UCSD-AML1 (cell line): ENCODE results near the gene SARS2.

Experiments used
- DNase-seq: peaks from one replicate; lab custom pipeline; 2025; ENCODE audit not compliant: unreplicated experiment; lab: John Stamatoyannopoulos, UW

SARS2 gene

DNA sequence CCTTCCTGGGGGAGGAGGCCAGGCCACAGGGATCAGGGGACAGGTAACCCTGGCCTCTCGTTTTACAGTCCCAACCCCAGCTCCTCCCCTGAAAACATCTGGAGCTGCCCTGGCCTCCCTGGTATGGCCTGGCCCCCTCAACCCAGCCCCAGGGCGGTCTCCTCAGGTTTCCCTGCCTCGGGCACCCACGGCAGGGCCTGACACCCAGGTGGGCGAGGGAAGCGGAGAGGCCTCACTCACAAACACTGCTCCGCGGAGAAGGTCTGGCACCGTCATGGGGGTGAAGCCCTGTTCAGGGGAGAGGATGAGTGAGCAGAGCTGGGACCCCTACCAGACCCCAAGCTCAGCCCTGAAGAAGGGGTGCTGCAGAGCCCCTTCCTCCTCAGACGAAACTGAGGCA is 12.0 kb downstream of the SARS2 start:
- no peak for DNase-seq

DNA sequence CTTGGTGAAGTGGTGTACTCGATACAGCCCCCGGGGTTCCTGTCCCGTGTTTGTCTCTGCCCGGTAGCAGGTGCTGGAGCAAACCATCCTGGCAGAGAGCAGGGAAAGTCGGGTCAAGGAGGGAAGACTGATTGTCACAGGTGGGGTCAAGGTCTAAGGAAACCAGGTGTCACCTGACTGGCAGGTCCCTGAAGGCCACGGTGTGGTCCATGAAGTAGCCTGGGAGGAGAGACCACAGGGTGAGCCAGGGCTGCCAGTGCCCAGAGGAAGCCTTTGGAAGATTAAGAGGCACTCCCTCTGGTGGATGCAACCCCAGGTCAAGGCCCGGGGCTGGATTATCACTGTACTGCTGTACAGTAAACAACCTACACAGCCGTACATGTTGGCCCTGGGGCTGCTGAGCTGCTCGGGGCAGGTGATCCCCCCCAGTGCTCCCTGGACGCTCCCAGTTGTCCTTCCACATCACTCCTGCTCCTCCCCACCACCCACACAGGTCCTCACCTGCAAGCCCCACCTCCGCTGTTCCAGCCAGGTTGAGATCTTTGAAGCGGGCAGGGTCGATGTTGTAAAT is 12.6 kb downstream of the SARS2 start:
- DNase-seq, result peak; percentile 21

GRCh38 chr19:38917516-38917915 is 13.0 kb downstream of the SARS2 start:
- no peak for DNase-seq

GRCh38 chr19:38915329-38916321 is 14.9 kb downstream of the SARS2 start:
- DNase-seq, result no peak

DNA sequence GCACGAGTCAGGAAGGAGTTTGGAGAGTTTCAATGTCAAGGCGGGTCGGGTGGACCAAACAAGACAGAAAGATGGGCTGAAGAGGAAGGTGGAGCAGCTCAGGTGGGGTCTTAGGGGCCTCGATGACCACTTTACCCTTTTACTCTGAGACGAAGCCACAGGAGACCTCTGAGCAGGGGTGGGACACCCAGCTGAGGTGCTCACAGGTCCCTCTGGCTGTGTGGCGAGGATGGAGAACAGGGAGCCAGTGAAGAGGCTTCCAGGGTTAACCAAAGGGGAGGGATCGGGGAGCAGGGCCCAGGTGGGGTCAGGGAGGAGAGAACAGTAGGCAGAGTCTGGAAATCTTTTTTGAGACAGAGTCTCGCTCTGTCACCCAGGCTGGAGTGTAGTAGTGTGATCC is 16.6 kb downstream of the SARS2 start:
- DNase-seq, result no peak

- DNase-seq, result no peak
Observed at GRCh38 chr19:38912600-38913514, 17.7 kb downstream of the SARS2 start.

- DNase-seq, result no peak
Observed at GRCh38 chr19:38911388-38912001, 19.1 kb downstream of the SARS2 start.

DNA sequence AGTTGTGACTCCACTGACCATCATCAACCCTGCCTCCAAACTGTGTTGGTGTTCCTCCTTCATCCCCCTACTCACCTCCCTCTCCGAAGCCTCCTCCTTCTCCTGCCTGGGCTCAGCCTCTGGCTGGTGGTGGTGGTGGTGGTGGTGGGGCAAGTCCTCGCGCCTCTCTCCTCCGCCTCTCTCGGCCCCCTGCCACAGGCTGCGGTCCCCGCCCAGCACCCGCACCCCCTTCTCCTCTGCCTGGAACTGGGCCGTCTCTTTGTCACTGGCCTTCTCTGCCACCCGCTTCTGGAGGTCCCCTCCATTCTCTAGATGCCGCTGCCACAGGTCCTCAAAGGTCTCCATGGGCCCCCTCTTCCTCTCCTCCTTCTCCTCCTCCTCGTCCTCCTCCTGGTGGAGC is 20.1 kb downstream of the SARS2 start:
- no peak for DNase-seq

- no peak for DNase-seq
Observed at GRCh38 chr19:38908911-38909310, 21.7 kb downstream of the SARS2 start.

DNA sequence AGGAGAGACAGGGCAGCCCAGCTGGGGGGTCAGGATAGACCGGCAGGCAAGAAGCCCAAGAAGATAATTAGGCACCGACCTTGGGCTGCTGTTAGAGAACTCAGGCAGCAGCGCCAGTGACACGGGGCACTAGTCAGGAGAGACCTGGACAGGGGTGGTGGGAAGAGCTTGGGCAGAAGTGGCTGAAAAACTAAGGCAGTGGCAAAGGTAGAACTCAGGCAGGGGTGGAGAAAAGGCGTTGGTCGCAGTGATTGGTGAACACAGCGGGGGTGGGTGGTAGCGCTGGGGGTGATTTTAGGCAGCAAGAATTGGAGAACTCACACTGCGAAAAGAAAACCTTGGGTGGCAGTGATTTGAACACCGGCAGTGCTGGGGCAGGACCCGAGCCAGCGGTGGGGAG is 22.9 kb downstream of the SARS2 start:
- no peak for DNase-seq

DNA sequence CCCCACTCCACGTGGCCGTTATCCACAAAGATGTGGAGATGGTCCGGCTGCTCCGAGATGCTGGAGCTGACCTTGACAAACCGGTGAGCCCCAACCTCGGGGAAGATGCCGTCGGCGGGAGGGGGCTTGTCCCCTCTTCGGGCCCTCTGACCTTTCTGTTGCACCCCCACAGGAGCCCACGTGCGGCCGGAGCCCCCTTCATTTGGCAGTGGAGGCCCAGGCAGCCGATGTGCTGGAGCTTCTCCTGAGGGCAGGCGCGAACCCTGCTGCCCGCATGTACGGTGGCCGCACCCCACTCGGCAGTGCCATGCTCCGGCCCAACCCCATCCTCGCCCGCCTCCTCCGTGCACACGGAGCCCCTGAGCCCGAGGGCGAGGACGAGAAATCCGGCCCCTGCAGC is 23.3 kb downstream of the SARS2 start:
- DNase-seq, result no peak

DNA sequence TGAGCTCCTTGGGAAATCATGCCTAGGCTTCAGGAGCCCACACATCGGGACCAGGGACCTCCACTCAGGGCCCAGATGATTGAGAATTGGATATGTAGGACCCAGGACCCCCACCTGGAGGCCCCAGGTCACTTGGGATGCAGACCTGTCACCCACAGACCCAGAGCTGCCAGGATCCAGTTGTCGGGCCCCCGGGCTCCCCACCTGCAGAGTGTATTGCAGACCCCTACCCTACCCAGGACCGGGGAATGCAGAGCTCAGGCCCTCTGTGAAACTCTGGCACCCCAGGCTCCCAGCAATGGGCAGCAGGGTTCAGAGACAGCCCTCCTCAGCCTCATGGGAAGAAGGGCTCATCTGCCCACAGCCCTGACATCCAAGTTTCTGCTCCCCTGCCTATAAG is 24.9 kb downstream of the SARS2 start:
- no peak for DNase-seq

DNA sequence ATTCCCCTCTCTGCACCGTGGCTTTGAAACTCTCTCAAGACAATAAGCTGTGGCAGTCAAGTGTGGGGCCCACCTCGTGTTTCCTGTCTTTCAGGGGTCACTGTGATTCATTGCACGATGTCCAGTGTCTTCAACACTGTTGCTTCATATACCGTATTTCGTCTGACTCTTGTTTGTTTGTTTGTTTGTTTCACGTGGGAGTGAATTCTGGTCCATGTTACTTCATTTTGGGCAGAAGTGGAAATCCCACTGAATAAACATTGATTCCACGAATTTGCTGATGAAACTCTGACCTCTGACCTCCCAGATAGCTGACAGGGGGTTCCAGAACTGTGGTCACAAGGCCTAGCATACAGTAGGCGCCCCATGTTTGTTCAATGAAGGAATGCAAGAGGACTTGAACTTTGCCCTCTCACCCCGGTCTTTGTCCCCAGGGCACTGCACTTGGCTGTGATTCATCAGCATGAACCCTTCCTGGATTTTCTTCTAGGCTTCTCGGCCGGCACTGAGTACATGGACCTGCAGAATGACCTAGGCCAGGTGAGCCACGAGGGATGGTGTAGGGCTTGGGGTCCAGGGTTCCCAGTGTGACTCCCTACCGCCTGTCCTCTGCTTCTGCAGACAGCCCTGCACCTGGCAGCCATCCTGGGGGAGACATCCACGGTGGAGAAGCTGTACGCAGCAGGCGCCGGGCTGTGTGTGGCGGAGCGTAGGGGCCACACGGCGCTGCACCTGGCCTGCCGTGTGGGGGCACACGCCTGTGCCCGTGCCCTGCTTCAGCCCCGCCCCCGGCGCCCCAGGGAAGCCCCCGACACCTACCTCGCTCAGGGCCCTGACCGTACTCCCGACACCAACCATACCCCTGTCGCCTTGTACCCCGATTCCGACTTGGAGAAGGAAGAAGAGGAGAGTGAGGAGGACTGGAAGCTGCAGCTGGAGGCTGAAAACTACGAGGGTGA is 25.7 kb downstream of the SARS2 start:
- DNase-seq, result no peak

- no peak for DNase-seq
Observed at GRCh38 chr19:38901683-38902082, 28.9 kb downstream of the SARS2 start.

GRCh38 chr19:38900743-38901190 is 29.8 kb downstream of the SARS2 start:
- DNase-seq, result no peak

GRCh38 chr19:38900202-38900629 is 30.3 kb downstream of the SARS2 start:
- no peak for DNase-seq

- DNase-seq, result peak; percentile 100
Observed at GRCh38 chr19:38899447-38900201, 30.9 kb downstream of the SARS2 start, which contains the start of the genes NFKBIB and SIRT2. NFKBIB (plus strand) TSS chr19:38899969; CDS start chr19:38900033, 64 bp downstream. SIRT2 (minus strand) TSS chr19:38899618; CDS start chr19:38899521, 97 bp downstream.

GRCh38 chr19:38898788-38899446 is 31.6 kb downstream of the SARS2 start:
- DNase-seq, result no peak
